ENCODE measurements around the gene DMD.

Gene DMD

GRCh38 chrX:32937043-32937442 lies 274.3 kb downstream of the DMD start:
- no peak overlapping the region for H3K4me3 ChIP-seq (ENCODE audit: low read depth, low read length)
- TF ChIP-seq CTCF (IDR thresholded peaks at IDR 0.05; ENCODE audit: low read depth, low read length) = no peak

- no peak overlapping the region for H3K4me3 ChIP-seq (ENCODE audit: low read depth, low read length)
- TF ChIP-seq CTCF (IDR thresholded peaks at IDR 0.05; ENCODE audit: low read depth, low read length) = no peak
Measured at GRCh38 chrX:32933548-32933947, 277.8 kb downstream of the DMD start.

GRCh38 chrX:32929040-32929439 lies 282.3 kb downstream of the DMD start:
- TF ChIP-seq CTCF (IDR thresholded peaks at IDR 0.05; ENCODE audit: low read depth, low read length) = no peak
- no peak overlapping the region for H3K4me3 ChIP-seq (ENCODE audit: low read depth, low read length)

- no peak overlapping the region for H3K4me3 ChIP-seq (ENCODE audit: low read depth, low read length)
- no peak for TF ChIP-seq CTCF (IDR thresholded peaks at IDR 0.05; ENCODE audit: low read depth, low read length)
Measured at GRCh38 chrX:32896088-32896487, 315.3 kb downstream of the DMD start.

- TF ChIP-seq CTCF (IDR thresholded peaks at IDR 0.05; ENCODE audit: low read depth, low read length) = no peak
- no peak overlapping the region for H3K4me3 ChIP-seq (ENCODE audit: low read depth, low read length)
Measured at GRCh38 chrX:32894679-32895078, 316.7 kb downstream of the DMD start.

- H3K4me3 ChIP-seq (ENCODE audit: low read depth, low read length) = no peak overlapping the region
- TF ChIP-seq CTCF (IDR thresholded peaks at IDR 0.05; ENCODE audit: low read depth, low read length) = no peak
Measured at GRCh38 chrX:32893751-32894150, 317.6 kb downstream of the DMD start.

- no peak overlapping the region for H3K4me3 ChIP-seq (ENCODE audit: low read depth, low read length)
- TF ChIP-seq CTCF (IDR thresholded peaks at IDR 0.05; ENCODE audit: low read depth, low read length) = no peak
Measured at GRCh38 chrX:32877592-32877991, 333.8 kb downstream of the DMD start.

Measured in WI38 (cell line).